Measurements from ENCODE around the gene EDEM1. TPM values are rescaled to one million over a fixed set of nuclear protein-coding genes. Genes with fewer than 3 reads are reported as not detected.

Gene EDEM1
- total RNA-seq, 1 experiment from 2014 or later, result 22.4 TPM

GRCh38 chr3:5188419-5189221 is 1.1 kb downstream of the EDEM1 start:
- TF ChIP-seq TCF7 (CRISPR knock-in tag; IDR thresholded peaks at IDR 0.05; ENCODE audit: low read depth) (no peak), JUN (CRISPR knock-in tag; IDR thresholded peaks at IDR 0.05) (no peak), ZNF138 (CRISPR knock-in tag; conservative IDR thresholded peaks at IDR 0.05) (no peak), ZNF396 (CRISPR knock-in tag; IDR thresholded peaks at IDR 0.05; ENCODE audit: borderline replicate concordance) (no peak), KAT7 (CRISPR knock-in tag; IDR thresholded peaks at IDR 0.05; ENCODE audit: borderline replicate concordance) (0 out of 2 replicates have a peak, but pooled peaks have one; percentile 1), MYBL2 (CRISPR knock-in tag; IDR thresholded peaks at IDR 0.05) (no peak), ZMAT4 (CRISPR knock-in tag; IDR thresholded peaks at IDR 0.05) (no peak), TEAD4 (CRISPR knock-in tag; IDR thresholded peaks at IDR 0.05) (no peak), IRF2 (CRISPR knock-in tag; IDR thresholded peaks at IDR 0.05; ENCODE audit: borderline replicate concordance, low read depth) (no peak)
- no peak for DNase-seq (ENCODE audit: low spot score)
- Mint-ChIP-seq H3K4me3 (peak overlapping the region; percentile 92), H3K4me1 (peaks cover 40% of the 10 kb centered on the region), H3K27ac (peak overlapping the region; percentile 3; the same call in 1 of the 2 replicates), H3K36me3 (peaks cover 4% of the 10 kb centered on the region), H3K27me3 (ENCODE audit: low read depth) (no peaks in the 10 kb centered on the region), H3K9me3 (no peaks in the 10 kb centered on the region)
- ATAC-seq, result peak; percentile 3; the same call in 1 of the 2 replicates
- POLR2A ChIA-PET, result no interaction called here
- CTCF ChIA-PET, result interaction anchor here (1.0 to 1.6 kb wide), 2 partner anchors 147 to 210 kb away, joined by 3 read pairs; partner anchors contain the start of gene BHLHE40

GRCh38 chr3:5190147-5190791 is 2.8 kb downstream of the EDEM1 start:
- DNase-seq (ENCODE audit: low spot score) (no peak), ATAC-seq (no peak)
- POLR2A ChIA-PET, result no interaction called here
- CTCF ChIA-PET, result no interaction called here
- no peaks in the 10 kb centered on the region for H3K27me3 Mint-ChIP-seq (ENCODE audit: low read depth)
- TF ChIP-seq JUN (CRISPR knock-in tag; IDR thresholded peaks at IDR 0.05) (no peak), KAT7 (CRISPR knock-in tag; IDR thresholded peaks at IDR 0.05; ENCODE audit: borderline replicate concordance) (no peak), CTCF (IDR thresholded peaks at IDR 0.05) (no peak), ZNF281 (CRISPR knock-in tag; IDR thresholded peaks at IDR 0.05) (no peak), ZNF512 (CRISPR knock-in tag; IDR thresholded peaks at IDR 0.05; ENCODE audit: borderline replicate concordance) (no peak), ERG (CRISPR knock-in tag; IDR thresholded peaks at IDR 0.05) (no peak), SMAD3 (CRISPR knock-in tag; IDR thresholded peaks at IDR 0.05; ENCODE audit: borderline replicate concordance) (no peak), GTF2I (CRISPR knock-in tag; conservative IDR thresholded peaks at IDR 0.05) (no peak), USF1 (CRISPR knock-in tag; IDR thresholded peaks at IDR 0.05) (no peak), IRF2 (CRISPR knock-in tag; IDR thresholded peaks at IDR 0.05; ENCODE audit: borderline replicate concordance, low read depth) (no peak), SMAD4 (CRISPR knock-in tag; IDR thresholded peaks at IDR 0.05) (no peak), PREB (CRISPR knock-in tag; IDR thresholded peaks at IDR 0.05; ENCODE audit: borderline replicate concordance) (no peak), ELF4 (CRISPR knock-in tag; IDR thresholded peaks at IDR 0.05; ENCODE audit: low read depth) (no peak)
- H3K4me1 Mint-ChIP-seq, result peaks cover 51% of the 10 kb centered on the region
- H3K27ac Mint-ChIP-seq, result no peak overlapping the region
- peak overlapping the region; percentile 57 for H3K4me3 Mint-ChIP-seq
- no peaks in the 10 kb centered on the region for H3K9me3 Mint-ChIP-seq
- peaks cover 9% of the 10 kb centered on the region for H3K36me3 Mint-ChIP-seq

Measured in WTC11 (cell line).